HepG2 (cell line): ENCODE data around the gene KCNT2.

Experiments used
- CREM ChIP-seq, 2 experiments: sonication (generic) in 1 of 2; formaldehyde crosslinking in 1 of 2; IDR thresholded peaks; 2 replicates each; pipeline versions ENCODE4 v1.4.0 to v1.6.1; 2016 to 2020; ENCODE audit warnings: antibody characterized with exemption in 1 of 2, mild to moderate bottlenecking in 1 of 2, missing genetic modification reagents in 1 of 2
- HOXA7 ChIP-seq: sonication (generic); formaldehyde crosslinking; IDR thresholded peaks from 2 replicates; pipeline ENCODE4 v1.8.1; 2022; ENCODE audit warnings: mild to moderate bottlenecking, missing genetic modification reagents, moderate library complexity
- IRX3 ChIP-seq: sonication (generic); formaldehyde crosslinking; IDR thresholded peaks from 2 replicates; pipeline ENCODE4 v1.8.1; 2023; ENCODE audit warnings: mild to moderate bottlenecking, low read depth, missing genetic modification reagents, borderline replicate concordance
- THYN1 ChIP-seq: sonication (generic); formaldehyde crosslinking; IDR thresholded peaks from 2 replicates; pipeline ENCODE4 v1.8.1; 2023; ENCODE audit warnings: low read depth, mild to moderate bottlenecking, moderate library complexity, missing genetic modification reagents, borderline replicate concordance
- ZBTB8A ChIP-seq: sonication (generic); formaldehyde crosslinking; IDR thresholded peaks from 2 replicates; pipeline ENCODE4 v1.4.0; 2020; ENCODE audit warnings: mild to moderate bottlenecking, low read depth, missing genetic modification reagents, borderline replicate concordance
- ZNF124 ChIP-seq: sonication (generic); formaldehyde crosslinking; IDR thresholded peaks from 2 replicates; pipeline ENCODE4 v1.4.0; 2020; ENCODE audit warnings: missing genetic modification reagents
- TF ChIP-seq, protein P1 (sequence below): sonication (generic); formaldehyde crosslinking; IDR thresholded peaks from 2 replicates; pipeline ENCODE4 v1.5.0; 2020; ENCODE audit warnings: mild to moderate bottlenecking, missing genetic modification reagents, moderate library complexity
- TF ChIP-seq, protein P2 (sequence below): sonication (generic); formaldehyde crosslinking; IDR thresholded peaks from 2 replicates; pipeline ENCODE4 v1.4.0; 2020; ENCODE audit warnings: missing genetic modification reagents

DNA sequence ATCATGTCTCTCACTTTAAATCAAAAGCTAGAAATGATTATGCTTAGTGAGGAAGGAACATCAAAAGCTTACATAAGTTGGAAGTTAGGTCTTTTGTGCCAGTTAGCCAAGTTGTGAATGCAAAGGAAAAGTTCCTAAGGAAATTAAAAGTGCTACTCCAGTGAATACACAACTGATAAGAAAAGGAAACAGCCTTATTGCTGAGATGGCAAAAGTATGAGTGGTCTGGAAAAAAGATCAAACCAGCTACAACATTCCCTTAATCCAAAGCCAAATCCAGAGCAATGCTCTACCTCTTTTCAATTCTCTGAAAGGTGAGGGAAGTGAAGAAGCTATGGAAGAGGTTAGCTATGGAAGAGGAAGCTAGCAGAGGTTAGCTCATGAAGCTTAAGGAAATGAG, 378.7 kb downstream of the KCNT2 start:
- TF ChIP-seq, protein P1, sequence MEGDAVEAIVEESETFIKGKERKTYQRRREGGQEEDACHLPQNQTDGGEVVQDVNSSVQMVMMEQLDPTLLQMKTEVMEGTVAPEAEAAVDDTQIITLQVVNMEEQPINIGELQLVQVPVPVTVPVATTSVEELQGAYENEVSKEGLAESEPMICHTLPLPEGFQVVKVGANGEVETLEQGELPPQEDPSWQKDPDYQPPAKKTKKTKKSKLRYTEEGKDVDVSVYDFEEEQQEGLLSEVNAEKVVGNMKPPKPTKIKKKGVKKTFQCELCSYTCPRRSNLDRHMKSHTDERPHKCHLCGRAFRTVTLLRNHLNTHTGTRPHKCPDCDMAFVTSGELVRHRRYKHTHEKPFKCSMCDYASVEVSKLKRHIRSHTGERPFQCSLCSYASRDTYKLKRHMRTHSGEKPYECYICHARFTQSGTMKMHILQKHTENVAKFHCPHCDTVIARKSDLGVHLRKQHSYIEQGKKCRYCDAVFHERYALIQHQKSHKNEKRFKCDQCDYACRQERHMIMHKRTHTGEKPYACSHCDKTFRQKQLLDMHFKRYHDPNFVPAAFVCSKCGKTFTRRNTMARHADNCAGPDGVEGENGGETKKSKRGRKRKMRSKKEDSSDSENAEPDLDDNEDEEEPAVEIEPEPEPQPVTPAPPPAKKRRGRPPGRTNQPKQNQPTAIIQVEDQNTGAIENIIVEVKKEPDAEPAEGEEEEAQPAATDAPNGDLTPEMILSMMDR, result no peak
- no peak for TF ChIP-seq ZBTB8A (CRISPR knock-in tag)
- TF ChIP-seq, protein P2, sequence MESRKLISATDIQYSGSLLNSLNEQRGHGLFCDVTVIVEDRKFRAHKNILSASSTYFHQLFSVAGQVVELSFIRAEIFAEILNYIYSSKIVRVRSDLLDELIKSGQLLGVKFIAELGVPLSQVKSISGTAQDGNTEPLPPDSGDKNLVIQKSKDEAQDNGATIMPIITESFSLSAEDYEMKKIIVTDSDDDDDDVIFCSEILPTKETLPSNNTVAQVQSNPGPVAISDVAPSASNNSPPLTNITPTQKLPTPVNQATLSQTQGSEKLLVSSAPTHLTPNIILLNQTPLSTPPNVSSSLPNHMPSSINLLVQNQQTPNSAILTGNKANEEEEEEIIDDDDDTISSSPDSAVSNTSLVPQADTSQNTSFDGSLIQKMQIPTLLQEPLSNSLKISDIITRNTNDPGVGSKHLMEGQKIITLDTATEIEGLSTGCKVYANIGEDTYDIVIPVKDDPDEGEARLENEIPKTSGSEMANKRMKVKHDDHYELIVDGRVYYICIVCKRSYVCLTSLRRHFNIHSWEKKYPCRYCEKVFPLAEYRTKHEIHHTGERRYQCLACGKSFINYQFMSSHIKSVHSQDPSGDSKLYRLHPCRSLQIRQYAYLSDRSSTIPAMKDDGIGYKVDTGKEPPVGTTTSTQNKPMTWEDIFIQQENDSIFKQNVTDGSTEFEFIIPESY, result no peak
- TF ChIP-seq HOXA7 (CRISPR knock-in tag), result no peak
- no peak for TF ChIP-seq THYN1 (CRISPR knock-in tag)
- no peak for TF ChIP-seq CREM (IDR thresholded peaks at IDR 0.05)
- no peak for TF ChIP-seq CREM (CRISPR knock-in tag; IDR thresholded peaks at IDR 0.05)
- TF ChIP-seq ZNF124 (CRISPR knock-in tag), result no peak
- no peak for TF ChIP-seq IRX3
